ENCODE measurements around the gene CD6. TPM values are rescaled to one million over a fixed set of nuclear protein-coding genes. Genes with fewer than 3 reads are reported as not detected.

CD6 gene
- total RNA-seq, 4 donors from 2014 or later: 0.16 to 0.25 TPM; not detected in 2

- ATAC-seq: no peak
- Histone ChIP-seq H3K4me1 (no peaks in the 10 kb centered on the region), H3K27ac (no peak overlapping the region), H3K4me3 (no peak overlapping the region), H3K36me3 (no peaks in the 10 kb centered on the region), H3K27me3 (peaks cover 19 to 28% (median 28%) of the 10 kb centered on the region in 3 donors), H3K9me3 (no peaks in the 10 kb centered on the region)
- in situ Hi-C loops (cut with MboI; ENCODE audit: low sequenced_read_pairs in 4 of 4) (no loop called here), intact Hi-C loops (cut with DNase I; ENCODE audit: low total_unique reads) (no loop called here)
- no peak for DNase-seq
- TF ChIP-seq CTCF (IDR thresholded peaks at IDR 0.05 in 4 of 5, conservative IDR thresholded peaks at IDR 0.05 in 1 of 5) (no peak), POLR2A (IDR thresholded peaks at IDR 0.05) (no peak)
Observed at GRCh38 chr11:61019037-61019831, 47.8 kb downstream of the CD6 start.

- Histone ChIP-seq H3K4me3 (no peak overlapping the region), H3K4me1 (no peaks in the 10 kb centered on the region), H3K9me3 (no peaks in the 10 kb centered on the region), H3K27me3 (peaks cover 19 to 30% (median 28%) of the 10 kb centered on the region in 3 donors), H3K36me3 (no peaks in the 10 kb centered on the region), H3K27ac (no peak overlapping the region)
- TF ChIP-seq POLR2A (IDR thresholded peaks at IDR 0.05) (no peak), CTCF (IDR thresholded peaks at IDR 0.05 in 4 of 5, conservative IDR thresholded peaks at IDR 0.05 in 1 of 5) (no peak)
- in situ Hi-C loops (cut with MboI; ENCODE audit: low sequenced_read_pairs in 4 of 4) (no loop called here), intact Hi-C loops (cut with DNase I; ENCODE audit: low total_unique reads) (no loop called here)
- ATAC-seq (no peak), DNase-seq (no peak)
Observed at GRCh38 chr11:61019832-61020405, 48.4 kb downstream of the CD6 start.

GRCh38 chr11:61020551-61021235 lies 49.2 kb downstream of the CD6 start:
- in situ Hi-C loops (cut with MboI; ENCODE audit: low sequenced_read_pairs in 4 of 4) (no loop called here), intact Hi-C loops (cut with DNase I; ENCODE audit: low total_unique reads) (no loop called here)
- Histone ChIP-seq H3K27ac (no peak overlapping the region), H3K9me3 (no peaks in the 10 kb centered on the region), H3K4me3 (no peak overlapping the region), H3K36me3 (no peaks in the 10 kb centered on the region), H3K27me3 (peaks cover 22 to 38% (median 28%) of the 10 kb centered on the region in 3 donors), H3K4me1 (no peaks in the 10 kb centered on the region)
- no peak for TF ChIP-seq CTCF (IDR thresholded peaks at IDR 0.05 in 4 of 5, conservative IDR thresholded peaks at IDR 0.05 in 1 of 5)
- TF ChIP-seq POLR2A (IDR thresholded peaks at IDR 0.05): no peak
- DNase-seq (no peak), ATAC-seq (no peak)

GRCh38 chr11:61021661-61022212 lies 50.3 kb downstream of the CD6 start:
- Histone ChIP-seq H3K27ac (no peak overlapping the region), H3K4me1 (no peaks in the 10 kb centered on the region), H3K9me3 (no peaks in the 10 kb centered on the region), H3K36me3 (no peaks in the 10 kb centered on the region), H3K4me3 (no peak overlapping the region), H3K27me3 (peaks cover 24 to 40% (median 28%) of the 10 kb centered on the region in 3 donors)
- ATAC-seq: no peak
- DNase-seq: no peak
- intact Hi-C loops (cut with DNase I; ENCODE audit: low total_unique reads) (no loop called here), in situ Hi-C loops (cut with MboI; ENCODE audit: low sequenced_read_pairs in 4 of 4) (no loop called here)
- no peak for TF ChIP-seq CTCF (IDR thresholded peaks at IDR 0.05 in 4 of 5, conservative IDR thresholded peaks at IDR 0.05 in 1 of 5)
- no peak for TF ChIP-seq POLR2A (IDR thresholded peaks at IDR 0.05)
